OCI-LY7 (cell line): Measurements from ENCODE around the gene HSF2BP. TPM values are rescaled to one million over a fixed set of nuclear protein-coding genes. Genes with fewer than 3 reads are reported as not detected.
"Not testable (repeated sequence)": the region's sequence is repeated elsewhere in the genome, so short reads cannot be mapped to it uniquely, and the experiment has no call there.

Experiments
- BruUV-seq: library from RNA; stranded (reverse); fragments of 400-500 nt; replicated peaks from 2 replicates; lab custom pipeline; 2021; lab: Mats Ljungman, UMichigan
- CTCF ChIA-PET: fragments of 300-600 bp; sonication (Branson Sonifier 250); formaldehyde crosslinking; loops from one replicate; lab custom pipeline; 2022; ENCODE audit warnings: antibody characterized with exemption; ENCODE audit not compliant: unreplicated experiment; lab: Charles Lee
- POLR2A ChIA-PET: fragments of 300-600 bp; sonication (Branson Sonifier 250); formaldehyde crosslinking; loops from one replicate; lab custom pipeline; 2022; ENCODE audit warnings: antibody characterized with exemption; lab: Charles Lee
- DNase-seq: peaks from one replicate; pipeline ENCODE4 v3.0.0-alpha.2; 2015; ENCODE audit warnings: low spot score
- H2AFZ ChIP-seq: fragments of 200-600 bp; sonication (generic), shearing (Covaris generic); 2 replicates; pipeline ENCODE4 v1.6.1; 2014; ENCODE audit warnings: mild to moderate bottlenecking, antibody characterized with exemption, low read length, moderate library complexity
- H3K27ac ChIP-seq: fragments of 200-600 bp; sonication (generic); 2 replicates; pipeline ENCODE4 v1.5.1; 2014; ENCODE audit warnings: mixed run types, low read depth, mild to moderate bottlenecking, moderate library complexity, low read length, inconsistent platforms; ENCODE audit not compliant: poor library complexity, severe bottlenecking
- H3K36me3 ChIP-seq: fragments of 200-600 bp; sonication (generic); 2 replicates; pipeline ENCODE4 v1.6.1; 2014; ENCODE audit warnings: mild to moderate bottlenecking, antibody characterized with exemption, low read length, moderate library complexity, mixed read lengths; ENCODE audit not compliant: insufficient read depth
- H3K4me1 ChIP-seq: fragments of 200-600 bp; sonication (generic); 2 replicates; pipeline ENCODE4 v1.5.1; 2014; ENCODE audit warnings: mild to moderate bottlenecking, low read length; ENCODE audit not compliant: insufficient read depth, poor library complexity, severe bottlenecking
- H3K4me2 ChIP-seq: fragments of 200-600 bp; sonication (generic); 2 replicates; pipeline ENCODE4 v1.6.1; 2014; ENCODE audit warnings: mild to moderate bottlenecking, low read length
- H3K4me3 ChIP-seq: fragments of 200-600 bp; sonication (generic); 2 replicates; pipeline ENCODE4 v1.5.1; 2014; ENCODE audit warnings: mild to moderate bottlenecking, low read depth, low read length; ENCODE audit not compliant: poor library complexity, severe bottlenecking
- H3K79me2 ChIP-seq: fragments of 200-600 bp; sonication (generic); 2 replicates; pipeline ENCODE4 v1.6.1; 2016; ENCODE audit warnings: low read depth, mild to moderate bottlenecking, low read length, moderate library complexity, mixed read lengths; ENCODE audit not compliant: insufficient read depth
- H3K9me2 ChIP-seq: fragments of 200-600 bp; sonication (generic); 2 replicates; pipeline ENCODE4 v1.6.1; 2016; ENCODE audit warnings: mild to moderate bottlenecking, low read length, mixed read lengths; ENCODE audit not compliant: insufficient read depth
- H3K9me3 ChIP-seq: fragments of 200-600 bp; sonication (generic); 2 replicates; pipeline ENCODE4 v1.6.1; 2014; ENCODE audit warnings: mild to moderate bottlenecking, mixed run types, low read length, mixed read lengths
- H4K20me1 ChIP-seq: fragments of 200-600 bp; sonication (generic); 2 replicates; pipeline ENCODE4 v1.6.1; 2014; ENCODE audit warnings: mild to moderate bottlenecking, antibody characterized with exemption, low read length, moderate library complexity, mixed read lengths; ENCODE audit not compliant: insufficient read depth
- CTCF ChIP-seq: fragments of 200-600 bp; sonication (generic); conservative IDR thresholded peaks from 2 replicates; pipeline ENCODE4 v1.5.1; 2014; ENCODE audit warnings: mild to moderate bottlenecking, antibody characterized with exemption, low read length, moderate library complexity, mixed read lengths
- EZH2phosphoT487 ChIP-seq: fragments of 200-600 bp; sonication (generic); IDR thresholded peaks from 2 replicates; pipeline ENCODE4 v1.6.1; 2018; ENCODE audit warnings: low read depth, borderline replicate concordance, mild to moderate bottlenecking, mixed run types, antibody characterized with exemption, low read length, moderate library complexity, mixed read lengths
- intact Hi-C: fragments of 100-400 bp; cut with micrococcal nuclease; formaldehyde crosslinking; loops from one replicate; pipeline ENCODE4 v1.10.0; 2022; ENCODE audit not compliant: unreplicated experiment
- total RNA-seq, 2 experiments: library from RNA; depleted of rRNA in 1 of 2; stranded (reverse); fragments of >200 nt in 1 of 2; shearing (Covaris generic) in 1 of 2; gene quantifications; 2 replicates each; pipeline ENCODE4 v1.2.3, GENCODE V29; 2014 to 2022

HSF2BP gene
- total RNA-seq, 2 experiments from 2014 or later: 3.5 to 5.1 TPM

DNA sequence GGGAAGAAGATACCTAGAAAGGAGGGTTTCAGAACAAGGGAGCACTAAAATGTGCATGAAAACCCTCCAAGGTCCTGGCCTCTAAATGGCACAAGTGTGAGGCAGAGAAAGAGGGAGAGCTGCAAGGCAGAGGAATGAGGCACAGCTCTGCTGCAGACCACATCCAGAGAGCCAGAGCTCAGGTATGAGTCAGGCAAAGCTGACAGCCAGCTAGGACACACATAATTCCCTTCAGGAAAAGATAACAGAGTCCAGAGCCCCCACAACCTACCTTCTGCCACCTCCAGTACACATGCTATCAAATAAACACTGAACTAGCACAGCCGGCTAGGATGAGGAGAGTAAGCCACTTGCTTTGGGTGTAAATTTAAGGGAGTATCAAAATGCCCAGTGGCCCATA, 62.2 kb downstream of the HSF2BP start:
- intact Hi-C loops: no loop called here
- Histone ChIP-seq H3K79me2 (no peaks in the 10 kb centered on the region), H3K4me1 (peaks cover 4% of the 10 kb centered on the region), H3K9me2 (no peaks in the 10 kb centered on the region), H2AFZ (no peak overlapping the region), H3K27ac (no peak overlapping the region), H3K36me3 (no peaks in the 10 kb centered on the region), H4K20me1 (no peaks in the 10 kb centered on the region), H3K4me2 (no peak overlapping the region), H3K4me3 (no peak overlapping the region), H3K9me3 (no peaks in the 10 kb centered on the region)
- no peak for DNase-seq
- POLR2A ChIA-PET: no interaction called here
- CTCF ChIA-PET: no interaction called here
- TF ChIP-seq CTCF (no peak), EZH2phosphoT487 (no peak)
- no TSS peak for BruUV-seq

DNA sequence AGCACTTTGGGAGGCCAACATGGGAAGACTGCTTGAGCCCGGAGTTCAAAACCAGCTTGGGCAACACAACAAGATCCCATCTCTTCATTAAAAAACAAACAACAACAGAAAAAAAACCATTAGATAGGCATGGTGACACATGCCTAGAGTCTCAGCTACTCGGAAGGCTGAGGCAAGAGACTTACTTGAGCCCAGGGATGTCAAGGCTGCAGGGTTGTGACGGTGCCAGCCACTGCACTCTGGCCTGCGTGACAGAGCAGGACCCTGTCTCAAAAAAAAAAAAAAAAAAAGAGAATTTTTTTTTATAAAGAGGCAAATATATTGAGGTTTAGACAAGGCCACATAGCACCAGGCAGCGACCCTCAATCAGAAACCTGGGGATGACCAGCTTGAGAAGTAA, 62.7 kb downstream of the HSF2BP start:
- H3K9me2 ChIP-seq: no peaks in the 10 kb centered on the region
- no peaks in the 10 kb centered on the region for H3K79me2 ChIP-seq
- POLR2A ChIA-PET: no interaction called here
- no peaks in the 10 kb centered on the region for H3K9me3 ChIP-seq
- H3K4me2 ChIP-seq: no peak overlapping the region
- BruUV-seq: no TSS peak
- H3K4me1 ChIP-seq: peaks cover 4% of the 10 kb centered on the region
- intact Hi-C loops: no loop called here
- TF ChIP-seq EZH2phosphoT487 (no peak), CTCF (no peak)
- no peak for DNase-seq
- H3K27ac ChIP-seq: no peak overlapping the region
- no peak overlapping the region for H3K4me3 ChIP-seq
- CTCF ChIA-PET: no interaction called here
- H2AFZ ChIP-seq: no peak overlapping the region
- no peaks in the 10 kb centered on the region for H4K20me1 ChIP-seq
- H3K36me3 ChIP-seq: no peaks in the 10 kb centered on the region

- CTCF ChIA-PET, POLR2A ChIA-PET, H3K4me2 ChIP-seq: not testable (repeated sequence)
These were observed 63.5 kb downstream of the HSF2BP start for GRCh38 chr21:43595769-43596168.

More at GRCh38 chr21:43595769-43596168, 63.5 kb downstream of the HSF2BP start:
- H3K4me1 ChIP-seq, intact Hi-C loops, H3K27ac ChIP-seq, H3K4me3 ChIP-seq, H4K20me1 ChIP-seq, DNase-seq, H2AFZ ChIP-seq, H3K9me3 ChIP-seq, BruUV-seq, H3K36me3 ChIP-seq, H3K79me2 ChIP-seq, H3K9me2 ChIP-seq: not testable (repeated sequence)
